ENCODE measurements around the gene LIMK2.
A peak's percentile ranks its signal among the peaks of the same experiment; 100 is the strongest.
"Not testable (repeated sequence)": the region's sequence is repeated elsewhere in the genome, so short reads cannot be mapped to it uniquely, and the experiment has no call there.

LIMK2 gene

GRCh38 chr22:31211862-31212730, at the start of gene LIMK2:
LIMK2 (plus strand) TSS chr22:31212298; CDS start chr22:31212409, 111 bp downstream.
- H3K4me3 ChIP-seq (replicated peaks; ENCODE audit: low read depth, low read length): peak within 1 kb of the TSS; percentile 93
- peak; percentile 78 for TF ChIP-seq CTCF (IDR thresholded peaks at IDR 0.05; ENCODE audit: low read depth, low read length, missing control alignments)
- DNase-seq (ENCODE audit: extremely low read depth, low read depth): peak; percentile 43

GRCh38 chr22:31170971-31171370, 41.1 kb upstream of the LIMK2 start:
- no peak for DNase-seq (ENCODE audit: extremely low read depth, low read depth)
- TF ChIP-seq CTCF (IDR thresholded peaks at IDR 0.05; ENCODE audit: low read depth, low read length, missing control alignments): no peak
- H3K4me3 ChIP-seq (replicated peaks; ENCODE audit: low read depth, low read length): no peak overlapping the region

- not testable (repeated sequence) for H3K4me3 ChIP-seq (replicated peaks; ENCODE audit: low read depth, low read length); DNase-seq (ENCODE audit: extremely low read depth, low read depth)
These were observed 40.4 kb upstream of the LIMK2 start for GRCh38 chr22:31171734-31172133.

GRCh38 chr22:31173386-31174145, 38.5 kb upstream of the LIMK2 start:
- no peak for TF ChIP-seq CTCF (IDR thresholded peaks at IDR 0.05; ENCODE audit: low read depth, low read length, missing control alignments)
- H3K4me3 ChIP-seq (replicated peaks; ENCODE audit: low read depth, low read length): no peak overlapping the region
- no peak for DNase-seq (ENCODE audit: extremely low read depth, low read depth)

- no peak for TF ChIP-seq CTCF (IDR thresholded peaks at IDR 0.05; ENCODE audit: low read depth, low read length, missing control alignments)
- no peak for DNase-seq (ENCODE audit: extremely low read depth, low read depth)
- H3K4me3 ChIP-seq (replicated peaks; ENCODE audit: low read depth, low read length): no peak overlapping the region
These were observed 35.2 kb upstream of the LIMK2 start for GRCh38 chr22:31176923-31177322.

GRCh38 chr22:31177420-31178162, 34.5 kb upstream of the LIMK2 start:
- TF ChIP-seq CTCF (IDR thresholded peaks at IDR 0.05; ENCODE audit: low read depth, low read length, missing control alignments): no peak
- peak; percentile 35 for DNase-seq (ENCODE audit: extremely low read depth, low read depth)
- no peak overlapping the region for H3K4me3 ChIP-seq (replicated peaks; ENCODE audit: low read depth, low read length)

All from HFF-Myc (cell line).